Parathyroid adenoma (tissue), 2 donors: ENCODE results near the gene MARCO.
"Not testable (repeated sequence)": the region's sequence is repeated elsewhere in the genome, so short reads cannot be mapped to it uniquely, and the experiment has no call there.

Experiments used
- H2AFZ ChIP-seq: fragments of 300-600 bp; sonication (generic); one replicate; pipeline ENCODE4 v1.7.0; 2017; ENCODE audit warnings: antibody characterized with exemption, mild to moderate bottlenecking
- H3K27ac ChIP-seq: fragments of 300-600 bp; sonication (generic); one replicate; pipeline ENCODE4 v1.7.0; 2017
- H3K27me3 ChIP-seq: fragments of 300-600 bp; sonication (generic); one replicate; pipeline ENCODE4 v1.7.0; 2017; ENCODE audit warnings: low read length; ENCODE audit not compliant: control insufficient read depth, insufficient read depth
- H3K36me3 ChIP-seq: fragments of 300-600 bp; sonication (generic); one replicate; pipeline ENCODE4 v1.7.0; 2017; ENCODE audit warnings: low read length; ENCODE audit not compliant: control insufficient read depth, insufficient read depth
- H3K4me1 ChIP-seq: fragments of 300-600 bp; sonication (generic); one replicate; pipeline ENCODE4 v1.7.0; 2017; ENCODE audit warnings: control low read depth
- H3K4me2 ChIP-seq: fragments of 300-600 bp; sonication (generic); one replicate; pipeline ENCODE4 v1.7.0; 2017; ENCODE audit warnings: low read length
- H3K4me3 ChIP-seq: fragments of 300-600 bp; sonication (generic); one replicate; pipeline ENCODE4 v1.7.0; 2017; ENCODE audit warnings: low read depth, low read length
- H3K79me2 ChIP-seq: fragments of 300-600 bp; sonication (generic); one replicate; pipeline ENCODE4 v1.7.0; 2017; ENCODE audit warnings: control low read depth
- H3K9ac ChIP-seq: fragments of 300-600 bp; sonication (generic); one replicate; pipeline ENCODE4 v1.7.0; 2017; ENCODE audit warnings: mild to moderate bottlenecking
- H3K9me3 ChIP-seq: fragments of 300-600 bp; sonication (generic); one replicate; pipeline ENCODE4 v1.7.0; 2017; ENCODE audit warnings: low read length; ENCODE audit not compliant: control insufficient read depth
- TF ChIP-seq, protein P1 (sequence below): fragments of 300-600 bp; sonication (generic); IDR thresholded peaks from one replicate; pipeline ENCODE4 v1.7.0; 2017; ENCODE audit warnings: antibody characterized with exemption, mild to moderate bottlenecking
- donor health status: primary hyperparathyroidism.

The MARCO gene

DNA sequence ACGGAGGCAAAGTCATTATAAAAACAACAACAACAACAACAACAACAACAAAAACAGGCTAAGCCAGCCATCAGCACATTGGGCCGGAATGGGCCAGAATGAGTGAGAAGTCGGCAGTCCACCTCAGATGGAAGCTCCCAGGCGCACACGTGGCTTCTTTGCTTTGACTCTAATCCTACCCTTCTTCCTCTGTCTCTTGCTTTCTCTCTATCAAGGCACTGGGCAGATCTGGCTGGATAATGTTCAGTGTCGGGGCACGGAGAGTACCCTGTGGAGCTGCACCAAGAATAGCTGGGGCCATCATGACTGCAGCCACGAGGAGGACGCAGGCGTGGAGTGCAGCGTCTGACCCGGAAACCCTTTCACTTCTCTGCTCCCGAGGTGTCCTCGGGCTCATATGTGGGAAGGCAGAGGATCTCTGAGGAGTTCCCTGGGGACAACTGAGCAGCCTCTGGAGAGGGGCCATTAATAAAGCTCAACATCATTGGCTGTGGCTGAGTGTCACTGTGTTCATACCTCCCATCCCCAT is 52.2 kb downstream of the MARCO start:
- Histone ChIP-seq H3K4me3 (no peak overlapping the region), H3K9me3 (no peaks in the 10 kb centered on the region), H3K27me3 (no peaks in the 10 kb centered on the region), H3K27ac (no peak overlapping the region), H3K4me2 (no peak overlapping the region), H2AFZ (no peak overlapping the region), H3K36me3 (no peaks in the 10 kb centered on the region), H3K4me1 (no peaks in the 10 kb centered on the region), H3K79me2 (no peaks in the 10 kb centered on the region), H3K9ac (no peak overlapping the region)
- TF ChIP-seq, protein P1, sequence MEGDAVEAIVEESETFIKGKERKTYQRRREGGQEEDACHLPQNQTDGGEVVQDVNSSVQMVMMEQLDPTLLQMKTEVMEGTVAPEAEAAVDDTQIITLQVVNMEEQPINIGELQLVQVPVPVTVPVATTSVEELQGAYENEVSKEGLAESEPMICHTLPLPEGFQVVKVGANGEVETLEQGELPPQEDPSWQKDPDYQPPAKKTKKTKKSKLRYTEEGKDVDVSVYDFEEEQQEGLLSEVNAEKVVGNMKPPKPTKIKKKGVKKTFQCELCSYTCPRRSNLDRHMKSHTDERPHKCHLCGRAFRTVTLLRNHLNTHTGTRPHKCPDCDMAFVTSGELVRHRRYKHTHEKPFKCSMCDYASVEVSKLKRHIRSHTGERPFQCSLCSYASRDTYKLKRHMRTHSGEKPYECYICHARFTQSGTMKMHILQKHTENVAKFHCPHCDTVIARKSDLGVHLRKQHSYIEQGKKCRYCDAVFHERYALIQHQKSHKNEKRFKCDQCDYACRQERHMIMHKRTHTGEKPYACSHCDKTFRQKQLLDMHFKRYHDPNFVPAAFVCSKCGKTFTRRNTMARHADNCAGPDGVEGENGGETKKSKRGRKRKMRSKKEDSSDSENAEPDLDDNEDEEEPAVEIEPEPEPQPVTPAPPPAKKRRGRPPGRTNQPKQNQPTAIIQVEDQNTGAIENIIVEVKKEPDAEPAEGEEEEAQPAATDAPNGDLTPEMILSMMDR, result no peak

GRCh38 chr2:118994778-118995177 is 52.8 kb downstream of the MARCO start:
- no peaks in the 10 kb centered on the region for H3K27me3 ChIP-seq
- H3K27ac ChIP-seq, result no peak overlapping the region
- TF ChIP-seq, protein P1, result no peak
- H3K4me3 ChIP-seq, result no peak overlapping the region
- no peaks in the 10 kb centered on the region for H3K79me2 ChIP-seq
- H3K9me3 ChIP-seq, result no peaks in the 10 kb centered on the region
- H3K4me1 ChIP-seq, result no peaks in the 10 kb centered on the region
- H3K4me2 ChIP-seq, result no peak overlapping the region
- H3K9ac ChIP-seq, result no peak overlapping the region
- H2AFZ ChIP-seq, result no peak overlapping the region
- no peaks in the 10 kb centered on the region for H3K36me3 ChIP-seq

- H3K4me1 ChIP-seq, H3K4me2 ChIP-seq, H3K36me3 ChIP-seq, H3K27ac ChIP-seq, H3K79me2 ChIP-seq, H3K27me3 ChIP-seq, H3K9ac ChIP-seq, H3K9me3 ChIP-seq, H2AFZ ChIP-seq, H3K4me3 ChIP-seq: not testable (repeated sequence)
Observed at GRCh38 chr2:119003856-119004255, 61.9 kb downstream of the MARCO start.

DNA sequence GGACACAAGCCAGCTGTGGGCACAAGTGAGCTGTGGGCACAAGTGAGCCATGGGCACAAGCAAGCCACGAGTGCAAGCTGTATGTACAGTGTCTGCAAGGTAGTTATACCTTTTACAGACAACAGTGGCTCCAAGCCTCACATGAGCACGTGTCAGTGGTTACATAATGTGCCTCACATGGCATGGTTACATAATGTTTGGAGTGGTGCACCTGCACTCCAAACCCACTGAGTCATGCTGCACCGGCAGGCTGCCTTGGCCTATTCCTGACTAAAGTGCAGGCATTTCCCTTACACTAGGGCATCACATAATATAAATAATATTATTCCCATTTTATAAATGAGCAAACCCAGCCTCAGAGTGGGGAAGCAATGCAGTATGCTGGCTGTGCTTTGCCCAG is 62.6 kb downstream of the MARCO start:
- H3K79me2 ChIP-seq, result no peaks in the 10 kb centered on the region
- H3K36me3 ChIP-seq, result no peaks in the 10 kb centered on the region
- no peak overlapping the region for H3K4me3 ChIP-seq
- H3K9me3 ChIP-seq, result no peaks in the 10 kb centered on the region
- H3K4me2 ChIP-seq, result no peak overlapping the region
- no peak overlapping the region for H2AFZ ChIP-seq
- TF ChIP-seq, protein P1, result no peak
- H3K27ac ChIP-seq, result no peak overlapping the region
- H3K27me3 ChIP-seq, result no peaks in the 10 kb centered on the region
- no peaks in the 10 kb centered on the region for H3K4me1 ChIP-seq
- no peak overlapping the region for H3K9ac ChIP-seq

- H3K4me2 ChIP-seq, result no peak overlapping the region
- H2AFZ ChIP-seq, result no peak overlapping the region
- no peak overlapping the region for H3K4me3 ChIP-seq
- no peak overlapping the region for H3K27ac ChIP-seq
- H3K4me1 ChIP-seq, result no peaks in the 10 kb centered on the region
- TF ChIP-seq, protein P1, result no peak
- H3K9me3 ChIP-seq, result no peaks in the 10 kb centered on the region
- no peaks in the 10 kb centered on the region for H3K36me3 ChIP-seq
- no peaks in the 10 kb centered on the region for H3K27me3 ChIP-seq
- H3K9ac ChIP-seq, result no peak overlapping the region
- no peaks in the 10 kb centered on the region for H3K79me2 ChIP-seq
Observed at GRCh38 chr2:119005051-119005450, 63.1 kb downstream of the MARCO start.
